RWPE1 (cell line): Measurements from ENCODE around the gene FTCD.
"Not testable (repeated sequence)": the region's sequence is repeated elsewhere in the genome, so short reads cannot be mapped to it uniquely, and the experiment has no call there.

Experiments
- CTCF ChIA-PET: fragments of 350-600 bp; sonication (Branson Sonifier 250); formaldehyde crosslinking; extraction: SDS; loops from one replicate; lab custom pipeline; 2021; lab: Yijun Ruan, JAX
- POLR2A ChIA-PET: fragments of 400-600 bp; formaldehyde crosslinking; extraction: SDS; loops from one replicate; lab custom pipeline; 2020; ENCODE audit warnings: antibody characterized with exemption; ENCODE audit not compliant: low non-redundant PET; lab: Yijun Ruan, JAX
- DNase-seq: peaks from one replicate; pipeline ENCODE4 v3.0.0; 2012; ENCODE audit warnings: low spot score
- H3K27ac ChIP-seq: fragments of 450-650 bp; 2 replicates; pipeline ENCODE4 v1.5.1; 2017
- TF ChIP-seq, protein P1 (sequence below): fragments of 450-650 bp; conservative IDR thresholded peaks from 2 replicates; pipeline ENCODE4 v1.5.1; 2017; ENCODE audit warnings: low read depth, mild to moderate bottlenecking

Gene FTCD

DNA sequence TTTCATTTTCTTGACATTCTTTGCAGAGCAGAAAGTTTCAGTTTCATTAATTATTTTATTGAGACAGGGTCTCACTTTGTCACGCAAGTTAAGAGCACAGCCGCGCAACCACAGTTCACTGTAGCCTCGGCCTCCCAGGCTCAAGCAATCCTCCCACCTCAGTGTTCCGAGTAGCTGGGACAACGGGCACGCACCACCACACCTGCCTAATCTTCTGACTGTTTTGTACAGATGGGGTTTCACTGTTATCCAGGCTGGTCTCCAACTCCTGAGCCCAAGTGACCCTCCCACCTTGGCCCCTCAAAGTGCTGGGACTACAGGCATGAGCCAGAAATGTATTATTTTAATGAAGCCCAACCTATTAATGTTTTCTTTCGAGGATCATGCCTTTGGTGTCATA lies 31.9 kb upstream of the FTCD start:
- TF ChIP-seq, protein P1, sequence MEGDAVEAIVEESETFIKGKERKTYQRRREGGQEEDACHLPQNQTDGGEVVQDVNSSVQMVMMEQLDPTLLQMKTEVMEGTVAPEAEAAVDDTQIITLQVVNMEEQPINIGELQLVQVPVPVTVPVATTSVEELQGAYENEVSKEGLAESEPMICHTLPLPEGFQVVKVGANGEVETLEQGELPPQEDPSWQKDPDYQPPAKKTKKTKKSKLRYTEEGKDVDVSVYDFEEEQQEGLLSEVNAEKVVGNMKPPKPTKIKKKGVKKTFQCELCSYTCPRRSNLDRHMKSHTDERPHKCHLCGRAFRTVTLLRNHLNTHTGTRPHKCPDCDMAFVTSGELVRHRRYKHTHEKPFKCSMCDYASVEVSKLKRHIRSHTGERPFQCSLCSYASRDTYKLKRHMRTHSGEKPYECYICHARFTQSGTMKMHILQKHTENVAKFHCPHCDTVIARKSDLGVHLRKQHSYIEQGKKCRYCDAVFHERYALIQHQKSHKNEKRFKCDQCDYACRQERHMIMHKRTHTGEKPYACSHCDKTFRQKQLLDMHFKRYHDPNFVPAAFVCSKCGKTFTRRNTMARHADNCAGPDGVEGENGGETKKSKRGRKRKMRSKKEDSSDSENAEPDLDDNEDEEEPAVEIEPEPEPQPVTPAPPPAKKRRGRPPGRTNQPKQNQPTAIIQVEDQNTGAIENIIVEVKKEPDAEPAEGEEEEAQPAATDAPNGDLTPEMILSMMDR, result no peak
- peak overlapping the region; percentile 38 for H3K27ac ChIP-seq
- DNase-seq, result no peak
- ChIA-PET POLR2A (no interaction called here), CTCF (interaction anchor here (0.6 kb wide), 1 partner anchor 632 kb away, joined by 4 read pairs; no protein-coding TSS in a partner anchor)

DNA sequence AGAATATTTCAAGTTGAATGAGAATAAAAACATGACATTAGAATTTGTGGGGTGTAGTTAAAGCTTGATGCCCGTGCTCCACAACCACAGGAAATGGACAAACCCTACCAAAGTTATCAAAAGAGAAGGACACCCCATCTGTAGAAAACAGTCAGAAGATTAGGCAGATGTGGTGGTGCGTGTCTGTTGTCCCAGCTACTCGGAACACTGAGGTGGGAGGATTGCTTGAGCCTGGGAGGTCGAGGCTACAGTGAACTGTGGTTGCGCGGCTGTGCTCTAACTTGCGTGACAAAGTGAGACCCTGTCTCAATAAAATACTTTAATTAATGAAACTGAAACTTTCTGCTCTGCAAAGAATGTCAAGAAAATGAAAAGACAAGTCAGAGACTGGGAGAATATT lies 30.3 kb upstream of the FTCD start:
- POLR2A ChIA-PET, result no interaction called here
- DNase-seq, result no peak
- CTCF ChIA-PET, result no interaction called here
- H3K27ac ChIP-seq, result peak overlapping the region; percentile 38
- TF ChIP-seq, protein P1, result no peak

DNA sequence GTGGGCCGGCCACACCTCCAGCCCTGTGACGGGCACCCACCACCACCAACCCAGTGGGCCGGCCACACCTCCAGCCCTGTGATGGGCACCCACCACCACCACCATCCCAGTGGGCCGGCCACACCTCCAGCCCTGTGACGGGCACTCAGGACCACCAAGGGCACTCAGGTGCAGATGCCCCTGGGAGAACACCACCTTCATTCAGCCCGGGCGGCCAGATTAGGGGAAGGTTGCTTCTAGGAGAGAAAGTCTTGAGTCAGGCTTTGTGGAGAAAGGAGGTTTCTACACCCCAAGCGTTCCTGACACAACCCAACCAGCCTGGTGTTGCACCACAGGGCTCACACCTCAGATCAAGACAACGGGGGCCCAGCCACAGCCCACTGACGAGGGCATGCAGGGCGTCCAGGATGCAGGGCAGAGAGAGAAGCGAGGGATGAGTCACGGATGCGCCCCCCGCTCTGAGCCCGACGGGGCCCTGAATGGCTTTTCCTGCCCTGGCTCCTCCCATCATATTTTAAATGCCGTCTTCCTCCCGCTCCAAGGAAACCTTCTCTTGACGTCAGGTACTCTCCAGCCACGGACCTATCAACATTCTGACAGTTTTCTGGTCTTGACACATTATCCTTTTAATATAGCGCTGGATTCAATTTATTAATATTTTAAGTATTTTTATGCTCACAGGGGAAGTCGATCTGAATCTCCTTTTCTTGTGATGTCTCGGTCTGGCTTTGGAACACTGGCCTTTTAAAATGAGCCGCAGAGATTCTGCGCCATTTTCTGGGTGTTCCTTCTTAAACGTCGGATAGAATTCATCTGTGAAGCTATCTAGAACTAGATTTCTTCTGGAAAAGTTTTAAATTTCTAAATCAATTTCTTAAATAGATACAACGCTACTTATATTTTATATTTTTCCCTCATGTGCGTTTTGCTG lies 29.5 kb upstream of the FTCD start:
- POLR2A ChIA-PET, result no interaction called here
- DNase-seq, result peak; percentile 65
- CTCF ChIA-PET, result no interaction called here
- TF ChIP-seq, protein P1, result no peak
- H3K27ac ChIP-seq, result peak overlapping the region; percentile 88

DNA sequence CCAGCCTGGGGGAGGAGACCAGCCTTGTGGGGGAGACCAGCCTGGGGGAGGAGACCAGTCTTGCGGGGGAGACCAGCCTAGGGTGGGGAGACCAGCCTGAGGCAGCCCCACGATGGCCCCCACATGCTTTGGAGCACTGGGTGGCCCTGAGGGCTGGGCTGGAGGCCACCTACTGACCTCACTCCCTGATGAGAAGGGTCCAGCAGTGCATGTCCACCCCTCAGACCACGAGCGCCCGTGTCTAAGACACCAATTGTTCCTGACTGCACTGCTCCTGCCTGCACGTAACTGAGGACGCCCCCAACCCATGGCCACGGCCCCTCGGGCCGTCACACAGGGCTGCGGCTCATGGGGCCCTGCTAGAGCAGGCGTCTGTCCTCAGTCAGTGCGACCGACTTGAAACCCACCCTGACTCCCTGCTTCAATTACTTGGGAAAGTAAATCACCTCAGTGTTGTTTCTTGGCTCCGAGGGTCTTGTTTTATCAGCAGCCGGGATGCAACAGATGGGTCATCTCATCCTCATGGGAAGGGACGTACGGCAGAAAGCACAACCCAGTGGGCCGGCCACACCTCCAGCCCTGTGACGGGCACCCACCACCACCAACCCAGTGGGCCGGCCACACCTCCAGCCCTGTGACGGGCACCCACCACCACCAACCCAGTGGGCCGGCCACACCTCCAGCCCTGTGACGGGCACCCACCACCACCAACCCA lies 28.7 kb upstream of the FTCD start, which contains the start of gene SPATC1L:
TSS of gene SPATC1L (minus strand) at position 550 of the 715 bp plus-strand sequence. CDS start 1,643 bp downstream, outside the sequence.
- peak within 1 kb of the TSS; percentile 88 for H3K27ac ChIP-seq
- TF ChIP-seq, protein P1, result no peak
- CTCF ChIA-PET, result no interaction called here
- peak; percentile 84 for DNase-seq
- POLR2A ChIA-PET, result no interaction called here

DNA sequence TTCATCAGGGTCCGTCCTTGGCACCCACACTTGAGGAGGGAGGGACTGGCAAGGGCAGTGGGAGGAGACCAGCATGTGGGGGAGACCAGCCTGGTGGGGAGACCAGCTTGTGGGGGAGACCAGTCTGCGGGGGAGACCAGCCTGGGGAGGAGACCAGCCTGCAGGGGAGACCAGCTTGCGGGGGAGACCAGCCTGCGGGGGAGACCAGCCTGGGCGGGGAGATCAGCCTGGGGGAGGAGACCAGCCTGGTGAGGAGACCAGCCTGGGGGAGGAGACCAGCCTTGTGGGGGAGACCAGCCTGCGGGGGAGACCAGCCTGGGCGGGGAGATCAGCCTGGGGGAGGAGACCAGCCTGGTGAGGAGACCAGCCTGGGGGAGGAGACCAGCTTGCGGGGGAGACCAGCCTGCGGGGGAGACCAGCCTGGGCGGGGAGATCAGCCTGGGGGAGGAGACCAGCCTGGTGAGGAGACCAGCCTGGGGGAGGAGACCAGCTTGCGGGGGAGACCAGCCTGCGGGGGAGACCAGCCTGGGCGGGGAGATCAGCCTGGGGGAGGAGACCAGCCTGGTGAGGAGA lies 28.0 kb upstream of the FTCD start:
- CTCF ChIA-PET, result interaction anchor here (0.6 kb wide), 1 partner anchor 354 kb away, joined by 3 read pairs; no protein-coding TSS in a partner anchor
- peak overlapping the region; percentile 50 for H3K27ac ChIP-seq
- DNase-seq, POLR2A ChIA-PET: not testable (repeated sequence)

DNA sequence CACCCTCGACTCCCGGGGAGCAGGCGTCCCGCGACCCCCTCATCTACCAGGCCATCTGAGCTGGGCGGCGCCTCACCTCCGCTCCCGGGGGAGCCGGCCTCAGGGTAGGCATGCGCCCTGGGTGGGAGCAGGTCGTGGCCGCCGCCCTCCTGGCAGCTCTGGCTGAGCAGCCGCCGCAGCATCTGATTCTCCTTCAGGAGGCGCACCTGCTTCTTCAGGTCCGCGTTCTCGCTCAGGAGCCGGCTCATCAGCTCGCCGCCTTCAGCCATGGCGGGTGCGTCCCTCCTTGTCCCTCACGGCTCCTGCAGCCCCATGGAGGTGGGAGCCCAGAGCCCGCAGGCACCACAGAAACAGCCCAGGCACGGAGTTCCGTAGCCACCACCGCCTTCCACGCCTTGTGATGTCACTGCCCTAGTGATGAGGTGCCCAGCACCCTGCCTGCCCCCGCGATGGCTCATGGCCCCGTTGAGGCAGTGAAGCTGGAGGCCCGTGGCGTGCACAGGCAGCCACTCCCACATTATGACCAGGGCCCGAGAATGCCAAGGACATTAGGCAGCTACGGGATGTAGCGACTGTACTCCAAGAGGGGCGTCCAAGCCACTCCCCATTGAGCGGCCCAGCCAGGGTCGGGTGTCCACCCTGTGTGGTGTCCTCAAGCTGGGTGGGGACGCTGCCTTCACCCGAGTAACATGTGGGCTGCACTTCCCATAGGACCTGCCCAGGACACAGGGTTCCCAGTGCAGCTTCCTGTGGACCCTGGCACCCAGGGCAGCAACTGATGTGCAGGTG lies 27.4 kb upstream of the FTCD start:
- TF ChIP-seq, protein P1, result no peak
- ChIA-PET POLR2A (no interaction called here), CTCF (interaction anchor here (0.6 kb wide), 1 partner anchor 355 kb away, joined by 3 read pairs; no protein-coding TSS in a partner anchor)
- peak overlapping the region; percentile 50 for H3K27ac ChIP-seq
- DNase-seq, result no peak
